ENCODE data around the gene PLCB4. TPM values are rescaled to one million over a fixed set of nuclear protein-coding genes. Genes with fewer than 3 reads are reported as not detected.

PLCB4 gene
- total RNA-seq, 1 experiment from 2014 or later: 0.07 TPM

DNA sequence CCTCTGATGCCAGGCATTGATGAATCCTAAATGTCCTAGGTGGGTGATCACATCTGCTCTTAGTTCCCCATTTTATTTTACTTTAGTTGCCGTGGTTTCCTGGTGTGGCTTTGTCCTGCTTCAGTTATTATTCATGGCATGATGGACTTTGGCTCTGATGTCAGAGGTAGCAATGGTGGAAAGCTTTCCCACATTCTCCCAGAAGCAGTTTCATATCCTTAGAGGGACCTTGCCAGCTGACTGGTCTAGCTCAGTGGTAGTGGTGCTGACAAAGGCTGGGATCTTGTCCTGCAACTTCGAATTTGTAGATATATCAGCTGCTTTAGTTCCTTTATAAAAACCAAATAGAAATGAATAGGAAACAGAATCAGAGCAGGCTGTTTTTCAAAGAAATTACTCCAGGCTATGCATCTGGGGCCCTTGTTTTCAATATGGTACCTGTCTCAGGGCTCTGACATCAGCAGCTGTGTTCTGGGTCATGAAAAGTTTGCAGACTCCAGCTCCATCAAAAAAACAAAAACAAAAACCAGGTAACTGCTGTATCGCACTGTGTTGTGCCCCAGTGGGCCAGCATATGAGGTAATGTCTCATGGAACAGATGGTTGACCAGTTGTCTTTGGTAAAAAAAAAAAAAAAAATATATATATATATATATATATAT, 133.7 kb downstream of the PLCB4 start:
- H3K4me3 ChIP-seq: no peak overlapping the region
- H3K27me3 ChIP-seq: no peaks in the 10 kb centered on the region
- DNase-seq: no peak
- H3K9me3 ChIP-seq: no peaks in the 10 kb centered on the region
- no peaks in the 10 kb centered on the region for H3K36me3 ChIP-seq

DNA sequence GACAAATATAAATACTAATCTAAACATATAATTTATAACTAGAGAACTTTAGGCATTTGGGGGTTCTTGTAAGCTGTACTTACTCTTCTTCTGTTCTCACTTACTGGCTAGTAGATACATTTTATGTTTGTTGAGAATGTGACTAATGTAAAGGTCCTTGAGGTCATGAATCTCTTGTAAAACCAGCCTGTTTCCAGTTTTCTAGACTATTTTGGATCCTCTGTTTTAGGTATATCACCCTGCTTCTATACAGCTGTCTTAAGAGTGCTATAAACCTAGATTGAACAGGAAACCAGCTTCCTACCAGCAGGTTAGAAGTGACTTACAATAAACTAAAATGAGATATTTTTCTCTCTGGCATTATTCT, 134.2 kb downstream of the PLCB4 start:
- no peaks in the 10 kb centered on the region for H3K36me3 ChIP-seq
- no peak for DNase-seq
- H3K4me3 ChIP-seq: no peak overlapping the region
- no peaks in the 10 kb centered on the region for H3K27me3 ChIP-seq
- H3K9me3 ChIP-seq: no peaks in the 10 kb centered on the region

DNA sequence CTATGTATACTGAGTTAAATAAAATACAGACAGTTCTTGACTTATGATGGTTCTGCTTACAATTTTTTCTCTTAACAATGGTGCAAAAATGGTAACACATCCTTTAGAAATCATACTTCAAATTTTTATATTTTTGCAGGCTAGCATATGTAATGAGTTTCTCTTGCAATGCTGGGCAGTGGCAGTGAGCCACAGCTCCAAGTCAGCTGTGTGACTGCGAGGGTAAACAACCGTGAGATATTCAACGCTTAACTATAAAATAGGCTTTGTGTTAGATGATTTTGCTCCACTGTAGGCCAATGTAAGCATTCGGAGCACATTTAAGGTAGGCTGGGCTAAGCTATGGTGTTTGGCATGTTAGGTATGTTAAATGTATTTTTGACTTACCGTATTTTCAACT, 136.1 kb downstream of the PLCB4 start:
- DNase-seq: no peak
- no peak overlapping the region for H3K4me3 ChIP-seq
- H3K36me3 ChIP-seq: no peaks in the 10 kb centered on the region
- H3K9me3 ChIP-seq: no peaks in the 10 kb centered on the region
- H3K27me3 ChIP-seq: no peaks in the 10 kb centered on the region

DNA sequence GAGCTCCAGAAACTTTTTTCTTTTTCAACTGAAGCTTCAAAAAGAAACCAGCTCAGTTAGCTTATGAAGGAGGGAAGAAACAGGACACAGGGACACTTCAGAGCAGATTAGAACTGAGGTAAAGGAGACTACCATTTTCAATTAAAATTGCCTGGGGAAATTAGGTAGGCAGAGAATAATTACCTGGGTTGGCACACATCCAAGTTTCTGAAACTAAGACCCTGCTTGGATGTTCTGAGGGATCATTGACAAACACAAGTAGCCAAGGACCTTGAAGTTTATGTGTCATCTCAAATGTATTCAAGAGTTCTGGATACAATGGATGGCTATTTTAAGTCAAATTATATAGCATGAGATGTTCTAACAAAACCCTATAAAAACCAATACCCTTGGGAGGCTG, 137.6 kb downstream of the PLCB4 start:
- Histone ChIP-seq H3K36me3 (no peaks in the 10 kb centered on the region), H3K27me3 (no peaks in the 10 kb centered on the region), H3K4me3 (no peak overlapping the region), H3K9me3 (no peaks in the 10 kb centered on the region)
- DNase-seq: no peak

DNA sequence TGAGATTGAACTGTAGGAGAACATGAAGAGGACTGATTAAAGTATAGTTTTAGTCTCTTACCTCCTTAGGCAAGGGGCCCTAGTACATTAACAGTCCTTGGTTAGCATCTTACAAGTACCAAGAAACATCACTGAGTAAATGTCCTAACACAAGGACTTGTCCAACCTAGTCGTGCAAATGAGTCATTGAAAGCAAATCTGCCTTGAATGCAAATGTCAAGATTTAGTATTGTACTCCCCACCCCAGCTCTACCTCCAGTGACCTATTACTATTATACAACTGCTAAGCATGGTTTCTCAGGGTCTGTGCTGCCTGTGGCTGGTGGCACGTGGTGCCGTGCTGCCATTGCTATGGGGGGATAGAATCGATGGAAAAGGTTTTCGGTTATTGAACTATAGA, 138.4 kb downstream of the PLCB4 start:
- no peaks in the 10 kb centered on the region for H3K9me3 ChIP-seq
- no peaks in the 10 kb centered on the region for H3K36me3 ChIP-seq
- no peak for DNase-seq
- no peak overlapping the region for H3K4me3 ChIP-seq
- H3K27me3 ChIP-seq: no peaks in the 10 kb centered on the region

DNA sequence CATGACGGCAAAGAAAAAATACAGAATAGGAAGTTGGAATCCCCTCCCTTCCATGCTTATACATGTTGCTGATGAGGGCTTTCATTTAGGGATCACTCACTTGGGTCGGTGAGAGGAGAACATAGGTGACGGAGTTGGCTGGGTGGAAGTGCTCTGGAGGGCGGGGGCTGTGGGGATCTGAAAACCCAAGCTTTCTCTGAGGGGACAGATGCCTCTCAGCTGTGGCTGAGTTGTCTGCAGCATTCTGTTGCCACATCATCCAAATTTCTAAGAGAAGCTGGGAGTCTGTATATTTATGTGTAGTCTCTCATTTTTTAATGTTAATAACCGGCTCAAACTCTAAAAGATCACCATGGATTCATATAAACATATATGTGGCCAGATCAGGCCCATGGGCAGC, 141.5 kb downstream of the PLCB4 start:
- H3K4me3 ChIP-seq: no peak overlapping the region
- DNase-seq: no peak
- no peaks in the 10 kb centered on the region for H3K9me3 ChIP-seq
- no peaks in the 10 kb centered on the region for H3K36me3 ChIP-seq
- H3K27me3 ChIP-seq: no peaks in the 10 kb centered on the region

DNA sequence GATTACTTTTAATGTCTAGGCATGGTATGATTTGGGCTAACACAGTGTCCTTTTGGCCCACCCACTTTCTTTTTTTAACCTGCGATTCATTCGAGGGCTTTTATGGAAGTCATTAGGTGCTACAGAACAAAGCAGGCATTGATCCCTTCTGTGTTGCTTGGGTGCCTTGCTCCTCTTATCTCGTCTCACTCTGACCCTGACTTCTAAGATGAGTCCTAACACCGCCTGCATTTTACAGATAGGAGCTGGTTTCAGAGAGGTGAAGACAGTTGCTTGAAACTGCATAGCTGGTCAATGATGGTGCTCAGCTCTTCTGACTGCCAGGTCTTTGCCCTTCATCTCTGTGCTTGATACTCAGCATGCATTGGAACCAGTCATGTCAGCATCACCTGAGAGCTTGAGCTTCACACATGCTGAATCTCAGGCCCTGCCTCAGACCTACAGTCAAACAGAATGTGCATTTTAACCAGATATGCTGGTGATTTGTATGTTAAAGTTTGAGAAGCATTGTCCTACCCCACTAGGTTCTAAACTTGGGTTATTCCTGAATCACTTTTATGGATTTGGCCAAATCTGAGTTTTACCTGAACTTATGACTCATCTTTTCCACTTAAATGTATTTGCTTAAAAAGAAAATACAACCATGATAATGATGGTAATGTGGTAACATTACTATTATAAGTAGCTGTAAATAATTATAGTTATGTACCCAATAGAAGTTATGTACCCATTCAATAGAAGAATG, 142.3 kb downstream of the PLCB4 start:
- no peak overlapping the region for H3K4me3 ChIP-seq
- DNase-seq: no peak
- H3K9me3 ChIP-seq: no peaks in the 10 kb centered on the region
- H3K27me3 ChIP-seq: no peaks in the 10 kb centered on the region
- H3K36me3 ChIP-seq: no peaks in the 10 kb centered on the region

DNA sequence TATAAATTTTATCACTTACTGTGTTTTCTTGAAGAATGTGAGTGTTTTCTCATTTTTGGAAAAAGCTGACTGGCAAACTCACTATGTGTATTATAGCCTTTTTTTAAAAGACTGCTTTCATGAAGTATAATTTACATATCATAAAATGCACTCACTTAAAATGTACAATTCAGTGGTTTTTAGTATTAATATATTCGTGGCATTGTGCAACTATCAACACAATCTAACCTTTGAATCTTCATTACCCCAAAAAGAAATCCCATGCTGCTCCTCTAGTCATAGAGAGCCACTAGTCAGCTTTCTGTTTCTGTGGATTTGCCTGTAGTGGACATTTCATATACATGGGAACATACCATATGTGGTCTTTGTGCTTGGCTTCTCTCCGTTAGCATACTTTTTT, 143.8 kb downstream of the PLCB4 start:
- Histone ChIP-seq H3K9me3 (no peaks in the 10 kb centered on the region), H3K27me3 (no peaks in the 10 kb centered on the region), H3K4me3 (no peak overlapping the region), H3K36me3 (no peaks in the 10 kb centered on the region)
- no peak for DNase-seq

DNA sequence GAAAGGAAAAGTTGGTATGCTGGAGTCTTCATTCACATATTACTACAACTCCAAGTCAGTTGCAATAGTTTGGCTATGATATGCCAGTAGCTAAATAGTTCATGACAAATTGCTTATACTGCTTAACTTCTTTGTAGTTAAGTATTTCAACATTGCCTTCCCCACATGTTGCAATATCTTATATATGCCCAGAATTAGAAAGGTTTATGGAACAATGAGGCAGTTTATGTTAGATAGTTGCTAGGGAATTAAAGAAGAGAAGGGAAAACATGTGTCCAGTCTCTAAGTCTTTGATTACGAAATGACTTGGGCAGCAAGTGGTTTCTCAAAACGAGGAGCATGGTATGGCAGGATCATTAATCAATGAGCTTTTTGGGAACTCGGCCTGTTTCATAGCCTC, 145.8 kb downstream of the PLCB4 start:
- Histone ChIP-seq H3K4me3 (no peak overlapping the region), H3K27me3 (no peaks in the 10 kb centered on the region), H3K9me3 (no peaks in the 10 kb centered on the region), H3K36me3 (no peaks in the 10 kb centered on the region)
- DNase-seq: no peak

DNA sequence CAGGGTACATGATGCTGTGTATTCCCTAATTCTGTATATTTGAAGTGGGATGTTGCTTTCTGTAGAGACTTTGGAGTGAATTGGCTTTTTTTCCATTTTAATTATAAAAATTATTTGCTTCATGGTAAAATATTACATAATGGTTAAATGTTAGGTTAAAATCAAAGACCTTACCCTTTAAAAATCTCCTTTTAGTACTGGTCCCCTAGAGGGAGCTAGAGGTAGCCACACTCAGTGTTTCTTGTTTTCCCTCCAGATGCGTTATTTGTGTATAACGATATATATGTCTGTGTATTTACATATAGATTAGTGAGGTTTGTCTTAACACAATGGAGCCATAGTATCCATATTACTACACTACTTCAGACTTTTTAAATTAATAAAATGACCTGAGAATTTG, 146.7 kb downstream of the PLCB4 start:
- no peaks in the 10 kb centered on the region for H3K27me3 ChIP-seq
- DNase-seq: no peak
- H3K36me3 ChIP-seq: no peaks in the 10 kb centered on the region

DNA sequence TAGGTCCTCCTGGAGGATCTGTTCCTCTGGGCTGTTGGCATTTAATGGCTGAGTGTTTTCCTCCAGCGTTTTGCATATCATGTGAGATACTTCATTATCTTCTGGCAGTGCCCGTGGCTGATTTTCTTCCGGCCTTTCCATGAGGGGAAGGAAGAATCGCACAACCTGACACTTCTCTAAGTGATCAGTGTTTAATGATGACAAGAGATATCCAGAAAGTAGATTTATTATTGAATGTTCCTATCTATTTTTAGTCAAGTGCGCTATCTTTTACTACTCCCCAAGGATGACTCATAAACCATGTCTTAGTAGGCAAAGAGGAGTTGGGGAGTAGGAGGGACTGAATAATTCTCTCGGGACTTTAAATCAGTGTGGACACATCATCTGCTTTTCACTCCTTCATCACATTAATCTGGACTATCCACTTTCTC, 149.7 kb downstream of the PLCB4 start:
- H3K9me3 ChIP-seq: no peaks in the 10 kb centered on the region
- DNase-seq: no peak
- H3K4me3 ChIP-seq: no peak overlapping the region
- no peaks in the 10 kb centered on the region for H3K36me3 ChIP-seq
- H3K27me3 ChIP-seq: no peaks in the 10 kb centered on the region

More for the DNA sequence above, 146.7 kb downstream of the PLCB4 start:
- Histone ChIP-seq H3K9me3 (no peaks in the 10 kb centered on the region), H3K4me3 (no peak overlapping the region)

DNA sequence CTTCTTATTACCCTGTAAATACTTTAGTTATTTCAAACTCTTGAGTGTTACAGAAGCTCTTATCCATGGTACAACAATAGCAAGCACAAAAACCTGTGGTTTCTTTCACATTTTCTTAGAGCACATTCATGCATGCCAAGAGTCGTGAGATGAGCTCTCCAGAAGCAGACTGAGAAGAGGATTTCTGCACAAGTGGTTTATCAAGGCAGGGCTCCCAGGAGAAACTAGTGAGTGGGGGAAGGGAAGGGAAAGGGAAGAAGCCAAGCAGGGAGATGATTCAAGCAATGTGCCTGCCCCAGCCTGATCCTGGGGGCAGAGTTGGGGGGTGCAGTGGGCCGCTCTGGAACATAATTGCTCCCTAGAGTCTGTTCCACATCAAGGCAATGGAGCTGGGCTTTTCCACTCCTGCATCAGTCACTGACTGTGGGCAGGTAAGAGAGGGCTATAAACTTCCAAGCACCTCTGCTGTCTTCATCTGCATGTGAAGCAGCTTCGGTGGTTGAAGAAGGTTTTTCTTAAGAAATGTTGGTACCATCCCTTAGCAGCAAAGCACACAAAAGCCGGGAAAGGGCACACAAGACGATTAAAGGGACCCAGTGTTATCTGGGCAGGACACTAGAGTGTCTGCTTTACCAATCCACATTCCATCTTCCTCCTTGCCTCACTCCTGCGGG, 152.1 kb downstream of the PLCB4 start:
- Histone ChIP-seq H3K4me3 (no peak overlapping the region), H3K36me3 (no peaks in the 10 kb centered on the region)
- DNase-seq: no peak

DNA sequence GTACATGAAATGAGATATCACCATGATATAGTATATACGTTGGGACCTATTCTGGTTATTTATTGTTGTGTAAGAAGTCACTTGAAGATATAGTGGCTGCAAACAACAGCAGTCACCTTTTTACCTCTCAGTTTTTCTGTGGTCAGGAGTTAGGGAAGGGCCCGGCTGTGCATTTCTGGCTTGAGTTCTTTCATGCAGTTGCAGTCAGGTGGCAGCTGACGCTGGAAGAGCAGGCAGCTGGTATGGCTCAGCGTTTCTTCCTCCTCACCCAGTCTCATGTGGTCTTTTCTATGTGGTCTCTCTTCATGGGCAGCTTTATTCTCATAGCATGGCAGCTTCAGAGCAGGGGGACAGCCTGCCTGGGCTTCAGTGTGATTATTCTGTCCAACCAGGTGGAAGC, 154.4 kb downstream of the PLCB4 start:
- H3K27me3 ChIP-seq: peaks cover 2% of the 10 kb centered on the region; the same call in 1 of the 2 replicates
- H3K36me3 ChIP-seq: no peaks in the 10 kb centered on the region
- no peak for DNase-seq

More for the DNA sequence above, 152.1 kb downstream of the PLCB4 start:
- Histone ChIP-seq H3K27me3 (no peaks in the 10 kb centered on the region), H3K9me3 (no peaks in the 10 kb centered on the region)

DNA sequence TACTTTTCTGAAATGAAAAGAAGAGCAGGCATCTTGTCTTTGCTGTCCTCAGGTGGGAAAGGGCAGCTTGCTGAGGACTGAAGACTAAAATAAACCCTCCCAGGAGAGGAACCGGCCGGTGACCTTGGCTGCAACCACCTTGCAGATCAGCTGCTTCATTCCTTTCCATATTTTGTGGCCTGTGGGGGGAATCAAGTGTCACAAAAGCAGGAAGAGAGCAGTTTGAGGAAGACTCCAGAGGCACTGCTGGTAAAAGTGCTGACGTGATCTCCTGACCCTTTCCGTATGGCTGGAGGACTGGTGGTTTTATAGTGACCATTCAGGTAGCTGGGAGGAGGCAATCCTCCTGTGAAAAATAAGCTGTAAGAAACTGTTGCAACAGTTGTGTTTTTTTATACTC, 157.0 kb downstream of the PLCB4 start:
- Histone ChIP-seq H3K9me3 (no peaks in the 10 kb centered on the region), H3K27me3 (peaks cover 2% of the 10 kb centered on the region; the same call in 1 of the 2 replicates), H3K36me3 (no peaks in the 10 kb centered on the region), H3K4me3 (no peak overlapping the region)
- DNase-seq: no peak

More for the DNA sequence above, 154.4 kb downstream of the PLCB4 start:
- Histone ChIP-seq H3K9me3 (no peaks in the 10 kb centered on the region), H3K4me3 (no peak overlapping the region)

DNA sequence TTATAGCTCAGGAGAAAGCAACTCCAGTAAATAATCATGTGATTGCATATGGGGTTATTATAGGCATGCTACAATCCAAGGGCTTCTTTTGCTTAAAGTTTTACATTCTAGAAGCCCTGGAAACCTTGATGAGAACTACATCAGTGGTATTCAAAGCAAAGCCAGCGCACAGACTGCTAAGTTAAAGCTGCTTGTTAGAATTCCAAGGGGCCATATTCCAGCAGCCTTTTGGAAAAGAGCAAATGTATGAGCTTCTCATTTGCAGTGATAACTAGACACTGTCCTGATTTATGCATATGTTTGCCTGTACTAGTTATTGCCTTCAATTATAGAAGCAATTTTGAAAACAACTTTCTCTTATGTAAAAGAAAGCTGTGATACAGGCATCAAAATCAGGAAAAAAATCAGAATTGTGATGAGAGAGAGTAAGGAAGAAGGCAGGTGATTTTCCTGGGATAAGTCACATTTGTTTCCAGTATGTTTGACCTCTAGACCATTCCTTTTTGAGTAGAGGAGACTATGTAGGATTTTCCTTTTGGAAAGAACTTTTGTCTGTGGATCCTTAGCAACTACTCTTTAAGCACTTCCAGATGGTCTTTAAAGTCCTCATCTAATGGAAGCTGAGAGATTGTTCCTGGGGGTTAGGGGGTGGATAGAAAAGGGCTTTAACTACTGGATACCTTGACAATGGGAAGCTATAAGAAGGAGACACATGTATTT, 159.2 kb downstream of the PLCB4 start:
- Histone ChIP-seq H3K27me3 (peaks cover 2% of the 10 kb centered on the region; the same call in 1 of the 2 replicates), H3K36me3 (no peaks in the 10 kb centered on the region), H3K9me3 (0 out of 2 replicates have a peak, but pooled peaks cover 2% of the 10 kb centered on the region), H3K4me3 (no peak overlapping the region)
- DNase-seq: no peak

DNA sequence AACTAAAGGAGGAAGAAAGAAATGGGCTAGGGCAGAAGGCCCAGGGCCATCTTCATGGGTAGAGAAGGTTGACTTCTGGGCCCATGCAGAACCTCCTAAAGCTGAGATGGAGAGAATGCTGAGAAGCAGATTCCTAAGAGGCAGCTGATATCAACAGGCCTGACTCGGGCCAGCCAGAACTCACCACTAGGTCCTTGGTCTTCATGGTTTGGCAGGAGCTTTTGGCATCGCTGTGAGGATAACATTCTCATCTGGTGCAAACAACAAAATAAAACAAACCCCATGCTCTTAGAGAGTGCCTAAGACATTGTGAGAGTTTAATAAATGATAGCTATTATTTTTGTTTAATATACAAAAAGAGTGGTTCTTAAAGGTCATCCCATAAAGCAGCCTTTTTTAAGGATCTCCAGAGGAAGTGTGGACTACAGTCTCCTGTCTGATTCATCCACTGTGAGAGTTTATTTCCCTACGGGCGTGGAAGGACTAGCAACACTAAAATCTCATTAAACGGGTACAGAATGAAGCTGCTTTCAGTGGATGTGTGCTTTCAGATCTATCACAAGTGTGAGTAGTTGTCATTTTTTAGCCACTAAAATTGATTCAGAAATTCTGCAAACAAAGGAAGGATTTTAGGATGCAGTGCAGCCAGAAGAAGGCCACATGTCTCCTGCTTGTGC, 160.0 kb downstream of the PLCB4 start:
- peaks cover 7% of the 10 kb centered on the region; the same call in 1 of the 2 replicates for H3K9me3 ChIP-seq
- no peak for DNase-seq
- peaks cover 2% of the 10 kb centered on the region; the same call in 1 of the 2 replicates for H3K27me3 ChIP-seq
- H3K4me3 ChIP-seq: no peak overlapping the region
- no peaks in the 10 kb centered on the region for H3K36me3 ChIP-seq
